Spleen (tissue), 7 donors: ENCODE results near the gene XPR1.

Source experiments
- CTCF ChIP-seq, 11 experiments: fragments of 200-600 bp in 7 of 11; fragments of 450-650 bp in 4 of 11; sonication (generic) in 4 of 11; IDR thresholded peaks in 8 of 11; conservative IDR thresholded peaks in 3 of 11; 1 replicate in 7 of 11; 2 replicates in 4 of 11; pipeline versions ENCODE4 v1.4.0 to v1.8.0; 2016 to 2021; ENCODE audit warnings: antibody characterized with exemption in 11 of 11, inconsistent platforms in 4 of 11, mild to moderate bottlenecking in 1 of 11
- POLR2A ChIP-seq, 3 donors: fragments of 450-650 bp; IDR thresholded peaks; one replicate each; pipeline ENCODE4 v1.5.1; 2017; ENCODE audit warnings: antibody characterized with exemption in 3 of 3, mild to moderate bottlenecking in 1 of 3
- donor health status: DM: no; HTN: no; CAD: no; lungs with moderate emphysema.
- donor health status: DM: no; HTN: no; CAD: no.
- donor health status: DM: no; HTN: no; CAD: no.

- no peak for TF ChIP-seq CTCF (IDR thresholded peaks at IDR 0.05 in 8 of 11, conservative IDR thresholded peaks at IDR 0.05 in 3 of 11)
- no peak for TF ChIP-seq POLR2A (IDR thresholded peaks at IDR 0.05)
These were observed 154.8 kb downstream of the XPR1 start for GRCh38 chr1:180786624-180787023.
